HFFc6 (cell line): ENCODE results near the gene GANAB. TPM values are rescaled to one million over a fixed set of nuclear protein-coding genes. Genes with fewer than 3 reads are reported as not detected.
"Not testable (repeated sequence)": the region's sequence is repeated elsewhere in the genome, so short reads cannot be mapped to it uniquely, and the experiment has no call there.

Experiments
- DNase-seq: peaks from one replicate; pipeline ENCODE4 v3.0.0-alpha.2; 2018
- H3K27ac Mint-ChIP-seq: 2 replicates; pipeline ENCODE4 v1.8.0; 2020; ENCODE audit warnings: mild to moderate bottlenecking, mixed read lengths
- H3K27me3 Mint-ChIP-seq: 2 replicates; pipeline ENCODE4 v1.8.0; 2021; ENCODE audit warnings: mild to moderate bottlenecking, moderate library complexity, mixed read lengths; ENCODE audit not compliant: insufficient read depth
- H3K36me3 Mint-ChIP-seq: 2 replicates; pipeline ENCODE4 v1.8.0; 2021; ENCODE audit warnings: low read depth, mixed read lengths
- H3K4me1 Mint-ChIP-seq: 2 replicates; pipeline ENCODE4 v1.8.0; 2020; ENCODE audit warnings: low read depth, mixed read lengths
- H3K4me3 Mint-ChIP-seq: 2 replicates; pipeline ENCODE4 v1.8.0; 2020; ENCODE audit warnings: mild to moderate bottlenecking, moderate library complexity, mixed read lengths
- H3K9me3 Mint-ChIP-seq: 2 replicates; pipeline ENCODE4 v1.8.0; 2020; ENCODE audit warnings: mild to moderate bottlenecking, mixed read lengths
- total RNA-seq, 6 experiments: library from RNA; stranded (reverse); fragmentation: NEBNext Ultra II Directional; extraction: Animal tissue kit (Norgen Biotek cat#: 25700); gene quantifications; 2 replicates in 1 of 6; 3 replicates in 5 of 6; pipeline ENCODE4 v1.2.3, GENCODE V29; 2021
- TF ChIP-seq, protein P1 (sequence below): fragments of 200-600 bp; sonication (generic); IDR thresholded peaks from 2 replicates; pipeline ENCODE4 v1.5.0; 2021; ENCODE audit warnings: antibody characterized with exemption, mild to moderate bottlenecking

GANAB gene
- total RNA-seq, 6 experiments from 2014 or later: 331 to 450 (median 416) TPM

DNA sequence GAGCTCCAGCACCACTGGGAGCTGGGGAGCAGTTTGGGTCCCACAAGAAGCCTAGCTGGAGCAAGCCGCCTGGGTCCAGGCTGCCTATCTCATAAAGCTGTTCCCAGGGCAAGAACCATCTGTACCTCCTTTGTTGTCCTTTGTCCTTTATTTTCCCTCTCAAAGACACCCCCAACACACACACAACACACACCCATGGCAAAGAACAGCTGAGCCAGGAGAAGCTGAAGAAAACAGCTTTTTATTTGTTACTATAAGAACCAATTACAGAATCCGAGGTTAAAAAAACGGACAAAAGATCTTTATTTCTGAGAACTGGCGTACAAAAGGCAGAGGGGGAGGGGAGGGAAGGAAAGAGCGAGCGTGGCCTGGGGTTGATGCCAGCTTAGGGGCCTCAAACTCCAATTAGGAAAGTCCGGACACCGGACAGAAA, 53.4 kb downstream of the GANAB start:
- DNase-seq: no peak
- Mint-ChIP-seq H3K9me3 (no peaks in the 10 kb centered on the region), H3K4me1 (peaks cover 42% of the 10 kb centered on the region), H3K27me3 (peaks cover 13% of the 10 kb centered on the region), H3K36me3 (peaks cover 37% of the 10 kb centered on the region), H3K27ac (0 out of 2 replicates have a peak overlapping the region, but pooled peaks have one; percentile 18), H3K4me3 (peak overlapping the region; percentile 98; the same call in 1 of the 2 replicates)
- TF ChIP-seq, protein P1, sequence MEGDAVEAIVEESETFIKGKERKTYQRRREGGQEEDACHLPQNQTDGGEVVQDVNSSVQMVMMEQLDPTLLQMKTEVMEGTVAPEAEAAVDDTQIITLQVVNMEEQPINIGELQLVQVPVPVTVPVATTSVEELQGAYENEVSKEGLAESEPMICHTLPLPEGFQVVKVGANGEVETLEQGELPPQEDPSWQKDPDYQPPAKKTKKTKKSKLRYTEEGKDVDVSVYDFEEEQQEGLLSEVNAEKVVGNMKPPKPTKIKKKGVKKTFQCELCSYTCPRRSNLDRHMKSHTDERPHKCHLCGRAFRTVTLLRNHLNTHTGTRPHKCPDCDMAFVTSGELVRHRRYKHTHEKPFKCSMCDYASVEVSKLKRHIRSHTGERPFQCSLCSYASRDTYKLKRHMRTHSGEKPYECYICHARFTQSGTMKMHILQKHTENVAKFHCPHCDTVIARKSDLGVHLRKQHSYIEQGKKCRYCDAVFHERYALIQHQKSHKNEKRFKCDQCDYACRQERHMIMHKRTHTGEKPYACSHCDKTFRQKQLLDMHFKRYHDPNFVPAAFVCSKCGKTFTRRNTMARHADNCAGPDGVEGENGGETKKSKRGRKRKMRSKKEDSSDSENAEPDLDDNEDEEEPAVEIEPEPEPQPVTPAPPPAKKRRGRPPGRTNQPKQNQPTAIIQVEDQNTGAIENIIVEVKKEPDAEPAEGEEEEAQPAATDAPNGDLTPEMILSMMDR: no peak

DNA sequence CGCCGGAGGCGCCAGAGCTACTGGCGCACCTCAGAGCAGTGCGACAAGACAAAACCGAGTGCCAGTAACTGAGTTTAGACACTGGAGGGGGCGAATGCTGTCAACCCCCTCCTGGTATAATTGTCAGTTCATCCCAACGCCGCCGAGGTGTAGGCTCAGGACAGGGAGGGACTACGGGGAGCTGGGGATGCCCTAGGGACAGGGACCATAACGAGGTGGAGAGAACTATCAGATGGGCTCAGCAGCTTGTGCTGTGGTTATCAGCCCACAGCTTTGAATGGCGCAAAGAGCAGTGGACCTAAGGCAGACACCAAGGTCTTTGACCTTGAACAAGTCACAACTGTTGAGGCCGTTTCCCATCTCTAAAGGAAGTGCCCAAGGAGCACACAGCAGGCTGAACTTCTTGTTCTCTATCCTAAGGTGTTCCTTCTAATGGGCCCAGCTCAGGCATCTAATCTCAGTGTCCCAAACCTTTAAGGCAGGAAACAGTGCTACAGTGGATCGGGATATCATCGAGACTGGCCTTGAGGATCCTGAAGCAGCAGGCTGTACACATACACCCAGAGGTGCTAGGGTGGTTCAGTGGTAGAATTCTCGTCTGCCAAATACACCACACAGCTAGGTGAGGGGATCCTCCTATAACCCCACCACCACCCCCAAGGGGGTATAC, 54.1 kb downstream of the GANAB start:
- H3K4me3 Mint-ChIP-seq: peak overlapping the region; percentile 98
- peaks cover 11% of the 10 kb centered on the region for H3K27me3 Mint-ChIP-seq
- no peaks in the 10 kb centered on the region for H3K9me3 Mint-ChIP-seq
- peak overlapping the region; percentile 94 for H3K27ac Mint-ChIP-seq
- H3K36me3 Mint-ChIP-seq: peaks cover 32% of the 10 kb centered on the region
- TF ChIP-seq, protein P1: peak; percentile 6; the same call in 1 of the 2 replicates
- H3K4me1 Mint-ChIP-seq: peaks cover 42% of the 10 kb centered on the region
- DNase-seq: no peak

DNA sequence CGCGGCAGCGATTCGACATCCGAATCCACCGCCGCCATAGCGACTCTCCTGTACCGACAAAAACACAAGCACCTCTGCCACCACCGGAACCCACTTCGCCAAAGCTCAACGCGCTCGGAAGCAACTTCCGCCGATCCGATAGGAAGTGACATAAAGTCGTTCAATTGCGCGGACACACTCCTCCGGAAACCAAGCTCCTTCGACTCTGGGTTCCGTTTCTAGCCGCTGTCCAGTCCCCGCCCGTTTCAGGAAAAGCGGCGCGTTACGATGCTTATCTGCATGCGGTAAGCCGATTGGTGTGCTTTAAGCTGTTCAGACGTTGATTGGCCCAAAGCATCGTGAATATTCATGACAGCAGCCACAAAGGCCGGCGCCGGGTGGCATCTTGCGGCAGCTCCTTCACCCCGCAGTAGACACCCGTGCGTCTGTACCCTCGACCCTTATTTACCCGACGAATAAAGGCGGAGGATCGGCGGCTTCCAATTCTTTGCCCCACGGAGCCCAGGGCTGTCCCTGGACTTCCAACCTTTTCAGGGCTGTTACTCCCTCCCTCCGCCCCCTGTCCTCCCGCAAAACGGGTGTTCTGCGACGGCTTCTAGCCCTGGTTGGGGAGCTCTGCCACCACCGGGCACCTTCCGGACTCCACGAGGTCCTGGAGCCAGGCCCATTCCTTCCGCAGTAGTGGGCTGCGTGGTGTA, 54.8 kb downstream of the GANAB start, which contains the start of gene TUT1:
Gene TUT1, minus strand, starts transcription at position 76 of the 698 bp plus-strand sequence. Its CDS starts 38 bp downstream, at position 38.
- TF ChIP-seq, protein P1: peak; percentile 23; the same call in 1 of the 2 replicates
- DNase-seq: peak; percentile 99
- Mint-ChIP-seq H3K36me3 (peaks cover 28% of the 10 kb centered on the region), H3K4me3 (peak within 1 kb of the TSS; percentile 98), H3K27ac (peak within 1 kb of the TSS; percentile 94), H3K27me3 (peaks cover 8% of the 10 kb centered on the region), H3K4me1 (peaks cover 42% of the 10 kb centered on the region), H3K9me3 (no peaks in the 10 kb centered on the region)

DNA sequence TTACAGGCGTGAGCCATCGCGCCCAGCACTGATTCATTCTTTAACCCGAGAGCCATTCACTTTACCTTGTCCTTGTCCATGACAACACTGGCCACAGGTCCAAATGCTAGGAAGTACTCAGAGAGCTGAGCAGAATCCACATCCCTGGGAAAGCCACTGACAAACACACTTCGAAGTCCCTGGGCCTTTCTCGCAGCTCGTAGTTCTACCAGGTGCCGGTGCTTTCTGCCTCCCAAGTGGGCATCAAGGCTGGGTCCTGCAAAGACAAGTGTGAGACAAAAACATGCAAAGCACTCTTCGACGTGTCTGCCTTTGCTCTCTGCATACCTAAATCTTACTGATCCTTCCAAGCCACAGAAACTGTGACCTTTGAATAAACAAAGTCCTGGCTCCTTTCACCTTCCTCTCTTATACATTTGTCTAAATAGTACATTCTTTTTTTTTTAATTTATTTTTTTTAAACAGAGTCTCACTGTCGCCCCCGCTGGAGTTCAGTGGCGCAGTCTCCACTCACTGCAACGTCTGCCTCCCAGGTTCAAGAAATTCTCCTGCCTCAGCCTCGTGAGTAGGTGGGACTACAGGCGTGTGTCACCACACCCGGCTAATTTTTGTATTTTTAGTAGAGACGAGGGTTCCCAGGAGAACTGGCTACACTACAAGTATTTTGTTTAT, 57.3 kb downstream of the GANAB start:
- Mint-ChIP-seq H3K27me3 (peaks cover 8% of the 10 kb centered on the region), H3K9me3 (no peaks in the 10 kb centered on the region), H3K36me3 (peaks cover 12% of the 10 kb centered on the region; the same call in 1 of the 2 replicates), H3K4me1 (peaks cover 42% of the 10 kb centered on the region), H3K4me3 (peak overlapping the region; percentile 43; the same call in 1 of the 2 replicates), H3K27ac (no peak overlapping the region)
- DNase-seq: peak; percentile 30
- TF ChIP-seq, protein P1: peak; percentile 68

DNA sequence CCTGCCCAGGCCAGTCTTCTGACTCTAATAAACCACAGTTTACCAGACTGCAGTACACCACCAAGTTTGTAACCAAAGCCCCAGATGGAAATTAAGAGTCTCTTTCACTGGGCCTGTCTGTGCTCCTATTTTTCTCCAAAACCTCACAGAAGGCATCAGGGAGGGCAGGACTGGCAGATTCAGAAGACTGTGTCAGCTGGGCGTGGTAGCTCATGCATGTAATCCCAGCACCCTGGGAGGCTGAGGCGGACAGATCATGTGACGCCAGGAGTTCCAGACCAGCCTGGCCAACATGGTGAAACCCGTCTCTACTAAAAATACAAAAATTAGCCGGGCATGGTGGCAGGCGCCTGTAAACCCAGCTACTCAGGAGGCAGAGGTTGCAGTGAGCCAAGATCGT, 61.1 kb downstream of the GANAB start:
- H3K4me1 Mint-ChIP-seq: peaks cover 15% of the 10 kb centered on the region
- H3K36me3 Mint-ChIP-seq: peaks cover 11% of the 10 kb centered on the region; the same call in 1 of the 2 replicates
- not testable (repeated sequence) for DNase-seq, H3K4me3 Mint-ChIP-seq, H3K9me3 Mint-ChIP-seq, H3K27me3 Mint-ChIP-seq, H3K27ac Mint-ChIP-seq

DNA sequence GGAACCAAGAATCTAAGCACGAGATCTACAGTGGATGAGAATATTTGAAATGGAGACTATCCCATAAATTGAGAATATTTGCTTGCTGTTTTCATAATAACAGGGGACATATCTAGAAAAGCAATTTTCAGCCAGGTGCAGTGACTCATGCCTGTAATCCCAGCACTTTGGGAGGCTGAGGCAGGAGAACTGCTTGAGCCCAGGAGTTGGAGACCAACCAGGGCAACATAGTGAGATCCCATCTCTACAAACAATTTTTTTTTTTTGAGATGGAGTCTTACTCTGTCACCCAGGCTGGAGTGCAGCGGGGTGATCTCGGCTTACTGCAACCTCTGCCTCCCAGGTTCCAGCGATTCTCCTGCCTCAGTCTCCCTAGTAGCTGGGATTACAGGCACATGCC, 64.7 kb downstream of the GANAB start:
- DNase-seq, H3K27me3 Mint-ChIP-seq, H3K4me3 Mint-ChIP-seq, H3K4me1 Mint-ChIP-seq, H3K27ac Mint-ChIP-seq, H3K9me3 Mint-ChIP-seq: not testable (repeated sequence)
- peaks cover 22% of the 10 kb centered on the region; the same call in 1 of the 2 replicates for H3K36me3 Mint-ChIP-seq
